Right forelimb (tissue), 1 donor: Measurements from ENCODE around the gene RAC2.
A peak's percentile ranks its signal among the peaks of the same experiment; 100 is the strongest.
"Not testable (repeated sequence)": the region's sequence is repeated elsewhere in the genome, so short reads cannot be mapped to it uniquely, and the experiment has no call there.

Experiments used
- DNase-seq: peaks from one replicate; pipeline ENCODE4 v3.0.0-alpha.2; 2018

The RAC2 gene

GRCh38 chr22:37254209-37254866, 10.3 kb upstream of the RAC2 start:
- DNase-seq: no peak

GRCh38 chr22:37253126-37253660, 9.1 kb upstream of the RAC2 start:
- no peak for DNase-seq

GRCh38 chr22:37251836-37252235, 7.8 kb upstream of the RAC2 start:
- not testable (repeated sequence) for DNase-seq

- no peak for DNase-seq
These were observed 5.9 kb upstream of the RAC2 start for GRCh38 chr22:37249986-37250385.

- DNase-seq: no peak
These were observed 4.2 kb upstream of the RAC2 start for GRCh38 chr22:37248251-37248650.

GRCh38 chr22:37245740-37246139, 1.7 kb upstream of the RAC2 start:
- DNase-seq: no peak

- peak; percentile 37 for DNase-seq
These were observed 1.1 kb upstream of the RAC2 start for GRCh38 chr22:37244922-37245722.

GRCh38 chr22:37243402-37244113, 511 bp downstream of the RAC2 start:
- DNase-seq: peak; percentile 38

- peak; percentile 41 for DNase-seq
These were observed 1.6 kb downstream of the RAC2 start for GRCh38 chr22:37242395-37242918.

- peak; percentile 38 for DNase-seq
These were observed 2.5 kb downstream of the RAC2 start for GRCh38 chr22:37241351-37242142.

GRCh38 chr22:37240941-37241320, 3.1 kb downstream of the RAC2 start:
- DNase-seq: peak; percentile 35

- no peak for DNase-seq
These were observed 3.7 kb downstream of the RAC2 start for GRCh38 chr22:37240240-37240940.

- DNase-seq: no peak
These were observed 4.5 kb downstream of the RAC2 start for GRCh38 chr22:37239336-37240239.

GRCh38 chr22:37237371-37238268, 6.4 kb downstream of the RAC2 start:
- no peak for DNase-seq

- DNase-seq: no peak
These were observed 8.0 kb downstream of the RAC2 start for GRCh38 chr22:37235897-37236607.

- no peak for DNase-seq
These were observed 9.0 kb downstream of the RAC2 start for GRCh38 chr22:37234736-37235711.
